ENCODE results near the gene CILP2. TPM values are rescaled to one million over a fixed set of nuclear protein-coding genes. Genes with fewer than 3 reads are reported as not detected.

The CILP2 gene
- total and polyA plus RNA-seq, 2 of the 8 experiments (the other 6 are each of a cell fraction or from before 2014, with no cell fraction given), result 4.4 to 5.8 TPM

GRCh38 chr19:19554074-19555023 is 16.3 kb downstream of the CILP2 start (continued):
- peak; percentile 65 to 70 for TF ChIP-seq RAD21 (IDR thresholded peaks at IDR 0.05 in 1 of 2, conservative IDR thresholded peaks at IDR 0.05 in 1 of 2; ENCODE audit: low read depth in 2 of 2, low read length in 2 of 2)
- no peak for TF ChIP-seq SAP30 (IDR thresholded peaks at IDR 0.05; ENCODE audit: insufficient read depth, insufficient replicate concordance, low read length)
- TF ChIP-seq KDM1A (IDR thresholded peaks at IDR 0.05; ENCODE audit: borderline replicate concordance, low read length), result peak; percentile 85; the same call in 1 of the 2 replicates
- no peak for TF ChIP-seq MAFK (IDR thresholded peaks at IDR 0.05; ENCODE audit: low read depth, low read length)

Data from H1 (cell line).